PC-3 (cell line): Measurements from ENCODE around the gene IL1RAPL1. TPM values are rescaled to one million over a fixed set of nuclear protein-coding genes. Genes with fewer than 3 reads are reported as not detected.

Source experiments
- ATAC-seq: fragments of 200-7000 bp; cut with Tn5 transposase; 2 replicates; pipeline ENCODE4 v1.9.1; 2020; ENCODE audit warnings: mild to moderate bottlenecking, moderate library complexity
- BruUV-seq: library from RNA; stranded (reverse); fragments of 400-500 nt; replicated peaks from 2 replicates; lab custom pipeline; 2021; lab: Mats Ljungman, UMichigan
- CTCF ChIA-PET: fragments of 300-600 bp; sonication (Branson Sonifier 250); formaldehyde crosslinking; loops from one replicate; lab custom pipeline; 2022; ENCODE audit warnings: antibody characterized with exemption; lab: Charles Lee
- POLR2A ChIA-PET: fragments of 300-600 bp; sonication (Branson Sonifier 250); formaldehyde crosslinking; loops from one replicate; lab custom pipeline; 2022; ENCODE audit warnings: antibody characterized with exemption; ENCODE audit not compliant: unreplicated experiment; lab: Charles Lee
- DNase-seq: peaks from one replicate; pipeline ENCODE4 v3.0.0-alpha.2; 2015
- H2AFZ ChIP-seq: fragments of 300-600 bp; sonication (generic); 2 replicates; pipeline ENCODE4 v1.6.0; 2016; ENCODE audit warnings: antibody characterized with exemption, low read length
- H3F3A ChIP-seq: fragments of 300-600 bp; sonication (generic); one replicate; pipeline ENCODE4 v1.6.0; 2017; ENCODE audit warnings: antibody characterized with exemption, low read length, control low read depth, mild to moderate bottlenecking; ENCODE audit not compliant: unreplicated experiment
- H3K27ac ChIP-seq: fragments of 300-600 bp; sonication (generic); 2 replicates; pipeline ENCODE4 v1.5.1; 2016; ENCODE audit warnings: mild to moderate bottlenecking, low read length
- H3K27me3 ChIP-seq: fragments of 300-600 bp; sonication (generic); 2 replicates; pipeline ENCODE4 v1.6.1; 2016; ENCODE audit warnings: low read length, mixed read lengths
- H3K36me3 ChIP-seq: fragments of 300-600 bp; sonication (generic); 2 replicates; pipeline ENCODE4 v1.6.1; 2016; ENCODE audit warnings: low read depth, mixed run types, low read length, mixed read lengths
- H3K4me1 ChIP-seq: fragments of 300-600 bp; sonication (generic); 2 replicates; pipeline ENCODE4 v1.5.1; 2016; ENCODE audit warnings: low read length; ENCODE audit not compliant: insufficient read depth
- H3K4me2 ChIP-seq: fragments of 300-600 bp; sonication (generic); 2 replicates; pipeline ENCODE4 v1.6.0; 2016; ENCODE audit warnings: low read length
- H3K4me3 ChIP-seq: fragments of 300-600 bp; sonication (generic); 2 replicates; pipeline ENCODE4 v1.5.1; 2016; ENCODE audit warnings: mild to moderate bottlenecking, low read length, mixed read lengths
- H3K79me2 ChIP-seq: fragments of 300-600 bp; sonication (generic); 2 replicates; pipeline ENCODE4 v1.6.1; 2017; ENCODE audit warnings: low read length, mixed read lengths
- H3K9ac ChIP-seq: fragments of 300-600 bp; sonication (generic); 2 replicates; pipeline ENCODE4 v1.6.0; 2016; ENCODE audit warnings: mild to moderate bottlenecking, low read length
- H3K9me2 ChIP-seq: fragments of 300-600 bp; sonication (generic); replicated peaks from 2 replicates; pipeline ENCODE4 v1.6.1; 2016; ENCODE audit warnings: mixed run types, low read length, mixed read lengths
- H3K9me3 ChIP-seq: fragments of 300-600 bp; sonication (generic); 2 replicates; pipeline ENCODE4 v1.6.1; 2016; ENCODE audit warnings: low read length, mixed read lengths
- H4K20me1 ChIP-seq: fragments of 300-600 bp; sonication (generic); 2 replicates; pipeline ENCODE4 v1.6.1; 2016; ENCODE audit warnings: low read length, mixed read lengths
- EZH2 ChIP-seq: fragments of 300-600 bp; sonication (generic); IDR thresholded peaks from one replicate; pipeline ENCODE4 v1.6.1; 2017; ENCODE audit warnings: antibody characterized with exemption, mild to moderate bottlenecking, low read length; ENCODE audit not compliant: unreplicated experiment
- EZH2phosphoT487 ChIP-seq: fragments of 300-600 bp; sonication (generic); IDR thresholded peaks from 2 replicates; pipeline ENCODE4 v1.6.1; 2018; ENCODE audit warnings: mild to moderate bottlenecking, antibody characterized with exemption, low read length, borderline replicate concordance
- intact Hi-C: fragments of 100-400 bp; cut with micrococcal nuclease; formaldehyde crosslinking; loops from 2 replicates; pipeline ENCODE4 v1.9.0; 2023
- total RNA-seq: library from RNA; depleted of rRNA; stranded (reverse); fragments of >200 nt; gene quantifications from 2 replicates; pipeline ENCODE4 v1.2.3, GENCODE V29; 2014
- TF ChIP-seq, protein P1 (sequence below): fragments of 300-600 bp; sonication (generic); conservative IDR thresholded peaks from 2 replicates; pipeline ENCODE4 v1.5.1; 2017; ENCODE audit warnings: antibody characterized with exemption, low read depth, mild to moderate bottlenecking, low read length

The IL1RAPL1 gene
- total RNA-seq, 1 experiment from 2014 or later = 0.44 TPM

DNA sequence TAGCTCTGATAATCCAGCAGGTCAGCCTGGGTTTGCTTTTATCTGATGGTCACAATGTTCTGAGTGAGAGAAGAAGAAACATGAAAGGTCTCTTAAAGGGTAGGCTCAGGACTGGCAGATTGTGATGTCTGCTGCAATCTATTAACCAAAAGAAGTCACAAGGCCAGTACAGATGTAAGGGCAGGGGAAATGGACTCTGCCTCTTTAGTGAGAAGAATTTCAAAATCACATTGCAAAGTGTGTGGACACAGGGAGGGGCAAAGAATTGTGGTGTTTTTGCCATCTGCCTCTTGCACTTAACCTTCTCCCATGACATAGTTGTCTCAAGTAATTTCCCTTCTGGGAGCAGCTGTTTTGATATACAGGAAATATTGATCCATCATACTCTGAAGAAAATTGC is 40.9 kb downstream of the IL1RAPL1 start:
- ChIA-PET CTCF (no interaction called here), POLR2A (no interaction called here)
- no peaks in the 10 kb centered on the region for H3K27me3 ChIP-seq
- H3K4me1 ChIP-seq = no peaks in the 10 kb centered on the region
- H3K36me3 ChIP-seq = no peaks in the 10 kb centered on the region
- H3K4me2 ChIP-seq = no peak overlapping the region
- no peak for DNase-seq
- no peak for ATAC-seq
- H3K9ac ChIP-seq = no peak overlapping the region
- H3F3A ChIP-seq = no peaks in the 10 kb centered on the region
- H3K27ac ChIP-seq = no peak overlapping the region
- intact Hi-C loops = no loop called here
- TF ChIP-seq EZH2phosphoT487 (no peak), EZH2 (no peak)
- TF ChIP-seq, protein P1, sequence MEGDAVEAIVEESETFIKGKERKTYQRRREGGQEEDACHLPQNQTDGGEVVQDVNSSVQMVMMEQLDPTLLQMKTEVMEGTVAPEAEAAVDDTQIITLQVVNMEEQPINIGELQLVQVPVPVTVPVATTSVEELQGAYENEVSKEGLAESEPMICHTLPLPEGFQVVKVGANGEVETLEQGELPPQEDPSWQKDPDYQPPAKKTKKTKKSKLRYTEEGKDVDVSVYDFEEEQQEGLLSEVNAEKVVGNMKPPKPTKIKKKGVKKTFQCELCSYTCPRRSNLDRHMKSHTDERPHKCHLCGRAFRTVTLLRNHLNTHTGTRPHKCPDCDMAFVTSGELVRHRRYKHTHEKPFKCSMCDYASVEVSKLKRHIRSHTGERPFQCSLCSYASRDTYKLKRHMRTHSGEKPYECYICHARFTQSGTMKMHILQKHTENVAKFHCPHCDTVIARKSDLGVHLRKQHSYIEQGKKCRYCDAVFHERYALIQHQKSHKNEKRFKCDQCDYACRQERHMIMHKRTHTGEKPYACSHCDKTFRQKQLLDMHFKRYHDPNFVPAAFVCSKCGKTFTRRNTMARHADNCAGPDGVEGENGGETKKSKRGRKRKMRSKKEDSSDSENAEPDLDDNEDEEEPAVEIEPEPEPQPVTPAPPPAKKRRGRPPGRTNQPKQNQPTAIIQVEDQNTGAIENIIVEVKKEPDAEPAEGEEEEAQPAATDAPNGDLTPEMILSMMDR = no peak
- H3K9me3 ChIP-seq = no peaks in the 10 kb centered on the region
- no peaks in the 10 kb centered on the region for H3K79me2 ChIP-seq
- H3K4me3 ChIP-seq = no peak overlapping the region
- no peaks in the 10 kb centered on the region for H4K20me1 ChIP-seq
- no TSS peak for BruUV-seq
- H3K9me2 ChIP-seq = no peaks in the 10 kb centered on the region
- H2AFZ ChIP-seq = no peak overlapping the region

GRCh38 chrX:28638775-28639174 is 51.5 kb downstream of the IL1RAPL1 start:
- no peak overlapping the region for H3K4me3 ChIP-seq
- no peaks in the 10 kb centered on the region for H3K9me2 ChIP-seq
- intact Hi-C loops = no loop called here
- H2AFZ ChIP-seq = no peak overlapping the region
- ChIA-PET POLR2A (no interaction called here), CTCF (no interaction called here)
- H3K4me2 ChIP-seq = no peak overlapping the region
- H4K20me1 ChIP-seq = no peaks in the 10 kb centered on the region
- H3K9ac ChIP-seq = no peak overlapping the region
- H3K9me3 ChIP-seq = no peaks in the 10 kb centered on the region
- TF ChIP-seq, protein P1 = no peak
- no peak for TF ChIP-seq EZH2phosphoT487
- TF ChIP-seq EZH2 = no peak
- H3K27me3 ChIP-seq = no peaks in the 10 kb centered on the region
- H3K36me3 ChIP-seq = no peaks in the 10 kb centered on the region
- H3K79me2 ChIP-seq = no peaks in the 10 kb centered on the region
- no TSS peak for BruUV-seq
- ATAC-seq = no peak
- peaks cover 15% of the 10 kb centered on the region for H3K4me1 ChIP-seq
- no peak for DNase-seq
- H3F3A ChIP-seq = no peaks in the 10 kb centered on the region
- no peak overlapping the region for H3K27ac ChIP-seq

- no peak overlapping the region for H2AFZ ChIP-seq
- H3K27me3 ChIP-seq = no peaks in the 10 kb centered on the region
- H3K4me2 ChIP-seq = peak overlapping the region; percentile 35; the same call in 1 of the 2 replicates
- no peak for TF ChIP-seq EZH2
- no peak for TF ChIP-seq EZH2phosphoT487
- TF ChIP-seq, protein P1 = no peak
- no peaks in the 10 kb centered on the region for H3K9me3 ChIP-seq
- H3K4me1 ChIP-seq = peaks cover 15% of the 10 kb centered on the region
- DNase-seq = peak; percentile 70
- H4K20me1 ChIP-seq = no peaks in the 10 kb centered on the region
- no peak for ATAC-seq
- H3K4me3 ChIP-seq = no peak overlapping the region
- intact Hi-C loops = no loop called here
- H3K9ac ChIP-seq = no peak overlapping the region
- BruUV-seq = no TSS peak
- no peaks in the 10 kb centered on the region for H3K79me2 ChIP-seq
- H3K9me2 ChIP-seq = no peaks in the 10 kb centered on the region
- H3K27ac ChIP-seq = no peak overlapping the region
- H3K36me3 ChIP-seq = no peaks in the 10 kb centered on the region
- ChIA-PET CTCF (no interaction called here), POLR2A (no interaction called here)
- H3F3A ChIP-seq = no peaks in the 10 kb centered on the region
Measured at GRCh38 chrX:28639451-28639850, 52.2 kb downstream of the IL1RAPL1 start.
